GM18909 (cell line): ENCODE measurements around the gene LYSMD2.

Experiments used
- ATAC-seq: cut with Tn5 transposase; IDR thresholded peaks from one replicate; pipeline ENCODE4 v1.9.1; 2021; ENCODE audit warnings: mild to moderate bottlenecking; ENCODE audit not compliant: unreplicated experiment, poor library complexity

LYSMD2 gene

GRCh38 chr15:51677021-51677420, 60.4 kb downstream of the LYSMD2 start:
- ATAC-seq: no peak

DNA sequence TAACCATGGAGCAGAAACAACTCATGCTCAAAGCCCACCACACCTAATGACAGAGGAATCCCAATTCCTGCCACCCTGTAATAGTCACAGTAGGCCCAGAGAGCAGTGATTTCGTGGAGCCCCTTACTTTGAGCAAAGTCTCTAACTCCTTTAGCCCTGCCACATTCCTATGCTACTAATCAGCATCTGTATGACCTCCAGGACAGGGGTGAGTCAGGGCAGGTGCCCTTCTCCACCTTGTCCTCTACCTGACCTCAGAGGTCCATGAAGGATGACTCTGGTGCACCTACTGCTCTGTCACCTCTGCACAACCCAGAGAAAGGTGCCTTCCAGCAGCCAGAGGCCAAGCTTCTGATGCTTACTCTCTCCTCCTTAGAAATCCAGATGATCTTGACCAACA, 62.2 kb downstream of the LYSMD2 start:
- no peak for ATAC-seq
